ENCODE data around the gene HYLS1.

HYLS1 gene

DNA sequence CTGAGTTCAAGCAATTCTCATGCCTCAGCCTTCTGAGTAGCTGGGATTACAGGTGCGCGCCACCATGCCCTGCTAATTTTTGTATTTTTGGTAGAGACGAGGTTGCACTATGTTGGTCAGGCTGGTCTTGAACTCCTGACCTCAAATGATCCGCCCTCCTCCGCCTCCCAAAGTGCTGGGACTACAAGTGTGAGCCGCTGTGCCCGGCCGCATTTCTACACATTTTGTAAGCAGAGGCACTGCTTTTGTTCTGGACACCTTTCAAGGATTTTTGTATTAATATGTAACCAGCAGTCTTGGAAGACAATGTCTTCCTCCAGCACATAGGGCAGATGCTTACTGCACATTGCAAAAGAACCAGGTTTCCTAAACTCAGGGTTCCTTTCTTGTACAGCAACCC lies 47.0 kb downstream of the HYLS1 start:
- no peak for DNase-seq (ENCODE audit: low read depth)

DNA sequence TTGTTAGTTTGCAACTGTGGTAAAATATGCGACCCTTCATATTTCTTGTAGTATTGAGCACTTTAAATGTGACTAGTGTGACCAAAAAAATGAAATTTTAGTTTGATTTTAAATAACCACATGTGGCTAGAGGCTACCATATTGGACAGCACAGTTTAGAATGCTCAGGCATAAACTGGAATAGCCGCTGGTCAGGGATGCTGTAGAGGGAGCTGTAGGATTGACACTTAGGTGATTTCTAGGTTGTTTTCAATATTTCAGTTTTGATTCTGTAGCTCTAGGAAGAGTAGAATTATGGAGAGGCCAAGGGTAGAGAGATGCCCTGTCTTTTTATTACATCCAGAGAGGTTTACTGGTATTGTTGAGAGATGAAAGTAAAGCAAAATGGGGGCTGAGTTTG lies 47.6 kb downstream of the HYLS1 start:
- no peak for DNase-seq (ENCODE audit: low read depth)

DNA sequence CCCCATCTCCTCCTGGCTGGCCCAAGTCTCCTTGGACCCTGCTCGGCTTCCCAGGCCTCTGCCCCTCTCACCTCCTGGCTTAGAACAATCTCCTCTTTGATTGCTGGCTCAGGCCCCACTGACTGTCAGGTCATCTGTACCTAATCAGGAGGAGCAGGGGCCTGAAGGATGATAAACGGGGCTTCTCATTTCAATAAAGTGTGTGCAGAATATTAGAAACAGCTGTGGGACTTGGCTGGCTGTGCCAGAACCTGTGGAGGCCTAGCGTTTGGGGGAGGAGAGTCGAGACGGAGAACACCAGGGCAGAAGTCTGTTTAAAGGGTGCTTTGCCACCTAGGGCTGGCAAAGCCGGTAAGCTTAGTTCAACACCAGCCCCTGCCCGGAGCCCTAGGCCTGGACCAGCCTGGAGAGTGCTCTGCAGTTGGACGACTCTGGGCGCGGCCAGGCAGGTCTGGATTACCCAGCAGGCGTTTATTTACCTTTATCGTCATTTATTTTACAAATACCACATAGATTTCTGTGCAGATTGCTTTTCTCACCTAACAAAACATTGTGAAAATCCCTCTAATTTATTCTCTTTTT lies 48.2 kb downstream of the HYLS1 start:
- no peak for DNase-seq (ENCODE audit: low read depth)

DNA sequence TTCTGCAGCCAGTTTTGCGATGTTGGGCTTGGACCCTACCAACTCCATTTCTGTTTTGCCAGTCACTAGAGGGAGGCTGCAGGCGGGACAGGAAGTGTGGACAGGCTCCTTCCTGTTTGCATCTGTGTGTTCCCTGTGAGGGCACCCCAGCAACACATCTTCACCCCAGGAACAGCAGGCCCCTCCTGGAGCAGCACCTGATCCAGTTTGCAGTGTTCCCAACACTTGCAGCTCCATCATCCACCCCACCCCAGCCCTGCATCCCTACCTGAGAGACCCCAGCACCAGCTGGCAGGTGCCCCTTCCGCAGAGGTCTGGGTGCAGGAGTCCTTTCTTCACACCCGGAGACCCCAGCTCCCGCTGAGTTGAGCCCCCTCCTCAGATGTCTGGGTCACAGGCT lies 51.0 kb downstream of the HYLS1 start:
- no peak for DNase-seq (ENCODE audit: low read depth)

DNA sequence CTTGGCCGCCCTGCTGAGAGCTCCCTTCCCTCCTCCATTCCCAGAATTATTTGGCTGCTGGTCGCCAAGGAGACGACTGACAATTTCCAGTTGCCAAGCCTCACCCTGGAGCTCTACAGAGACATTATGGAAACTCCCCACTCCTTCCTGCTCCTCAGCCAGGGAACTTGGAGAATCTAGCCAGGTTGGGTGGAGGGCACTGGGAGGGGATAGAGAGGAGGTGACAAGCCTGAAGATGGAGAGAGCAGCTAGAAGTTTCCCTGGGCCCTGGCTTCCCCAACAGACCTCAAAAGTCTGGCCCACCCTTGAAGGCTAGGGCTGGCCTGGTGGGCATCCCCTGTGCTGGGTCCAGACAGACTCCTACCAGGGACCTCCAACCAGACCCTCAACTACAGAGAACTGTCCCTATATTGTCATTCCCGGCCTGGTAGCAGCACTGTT lies 51.6 kb downstream of the HYLS1 start:
- DNase-seq (ENCODE audit: low read depth): no peak

DNA sequence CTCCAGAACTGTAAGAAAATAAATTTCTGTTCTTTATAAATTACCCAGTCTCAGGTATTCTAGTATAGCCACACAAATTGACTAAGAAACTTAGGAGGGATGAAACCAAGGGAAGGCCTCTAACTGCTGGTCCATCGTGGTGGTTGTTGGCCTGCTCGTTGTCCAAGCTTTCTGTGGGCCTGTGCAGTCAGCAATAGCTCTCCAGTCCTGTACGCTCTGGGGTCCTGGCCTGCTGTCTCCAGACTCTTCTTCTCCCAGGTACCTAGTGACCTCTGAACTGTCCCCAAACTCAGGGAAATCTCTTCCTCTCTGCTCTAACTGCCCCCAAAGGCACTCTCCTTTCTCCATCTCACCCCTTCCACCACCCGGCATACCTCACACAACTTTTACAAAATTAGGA lies 52.7 kb downstream of the HYLS1 start:
- DNase-seq (ENCODE audit: low read depth): no peak

DNA sequence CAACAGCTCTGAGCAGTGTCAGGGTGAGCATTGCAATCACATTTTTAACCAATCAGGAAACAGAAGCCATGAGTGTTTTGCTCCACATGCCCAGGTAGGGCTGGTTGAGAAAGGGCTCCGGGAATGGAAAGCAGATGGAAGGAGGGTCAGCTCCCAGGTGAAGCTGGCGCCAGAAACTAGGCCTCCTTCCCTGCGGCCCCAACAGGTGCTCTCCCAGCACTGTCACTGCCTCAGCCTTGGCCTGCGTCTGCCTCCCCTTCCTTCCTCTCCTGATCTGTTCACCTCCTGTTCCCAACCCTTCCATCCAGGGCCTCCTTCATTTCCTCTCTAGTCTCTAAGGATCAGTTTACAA lies 53.8 kb downstream of the HYLS1 start:
- no peak for DNase-seq (ENCODE audit: low read depth)

DNA sequence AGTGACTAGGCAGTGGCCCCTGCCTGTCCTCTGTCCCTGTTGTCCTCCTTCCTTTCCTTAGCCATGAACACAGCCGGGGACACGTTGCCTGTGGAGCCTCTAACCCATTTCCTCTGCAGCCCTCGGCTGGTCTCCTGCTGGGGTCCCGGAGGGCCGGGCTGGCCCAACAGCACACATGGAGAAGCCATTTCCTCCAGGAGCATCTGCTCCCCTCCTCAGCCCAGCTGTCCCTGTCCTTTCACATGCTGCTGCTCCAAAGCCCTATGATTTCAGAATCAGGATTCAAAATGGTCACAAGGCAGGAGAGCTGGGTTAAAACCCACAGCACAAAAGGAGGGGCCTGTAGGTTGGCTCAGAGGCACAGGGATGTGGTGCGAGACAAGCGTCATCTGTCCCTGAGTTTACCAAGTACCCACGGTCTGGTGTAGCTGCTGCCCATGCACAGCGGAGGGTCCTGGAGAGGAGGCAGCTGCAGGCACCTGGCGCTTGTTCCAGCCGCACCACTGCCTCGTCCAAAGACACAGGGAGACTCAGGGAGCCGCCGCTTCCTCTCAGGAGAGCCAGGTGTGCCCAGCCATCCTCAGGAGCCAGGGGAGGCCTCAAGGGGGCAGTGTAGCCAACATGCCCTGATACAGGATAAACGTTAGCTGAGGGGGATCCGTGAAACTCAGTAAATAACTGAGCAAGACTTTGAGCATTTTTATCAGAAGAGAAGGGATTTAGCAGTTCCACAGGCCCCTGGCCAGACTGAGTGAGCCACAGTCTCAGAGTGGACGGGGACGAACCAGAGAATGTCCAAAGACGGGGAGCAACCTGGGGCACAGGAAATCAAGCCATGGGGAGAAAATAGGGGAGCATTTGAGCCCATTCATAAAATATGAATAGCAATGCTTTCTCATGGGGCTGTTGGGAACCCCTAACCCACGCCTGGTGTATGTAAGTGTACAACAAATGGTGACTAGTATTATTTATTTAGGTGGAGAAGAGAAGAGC lies 54.4 kb downstream of the HYLS1 start:
- DNase-seq (ENCODE audit: low read depth): peak; percentile 17

DNA sequence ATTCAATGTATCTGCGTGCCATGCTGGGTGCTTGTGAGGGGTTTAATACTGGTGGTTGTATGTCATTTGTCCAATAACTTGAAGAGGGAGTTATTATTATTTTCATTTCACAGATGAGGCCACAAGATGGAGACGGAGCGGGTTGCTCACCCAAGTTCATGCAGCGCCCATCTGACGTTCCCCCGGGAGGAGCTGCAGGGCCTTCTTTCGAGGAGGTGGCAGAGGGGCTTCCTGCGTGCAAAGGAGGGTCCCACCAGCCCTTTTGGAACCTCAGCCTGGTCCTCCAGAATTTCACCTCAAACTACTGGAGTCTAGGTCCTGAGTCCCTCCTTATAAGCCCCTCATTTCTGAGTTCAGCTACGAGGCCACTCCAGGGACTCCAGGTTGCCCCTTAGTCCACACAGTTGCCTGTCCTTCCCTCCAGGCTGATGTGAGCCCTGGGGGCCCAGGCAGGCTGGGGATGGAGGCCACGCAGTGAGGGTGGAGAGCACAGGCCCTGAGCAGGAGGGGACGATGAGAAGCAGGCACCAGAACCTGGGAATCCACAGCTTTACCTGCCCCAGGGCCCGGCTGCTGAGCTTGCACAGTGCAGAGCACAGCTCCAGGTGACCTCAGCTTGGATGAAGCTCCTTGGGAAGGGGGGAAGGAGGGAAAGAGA lies 55.4 kb downstream of the HYLS1 start:
- DNase-seq (ENCODE audit: low read depth): no peak

DNA sequence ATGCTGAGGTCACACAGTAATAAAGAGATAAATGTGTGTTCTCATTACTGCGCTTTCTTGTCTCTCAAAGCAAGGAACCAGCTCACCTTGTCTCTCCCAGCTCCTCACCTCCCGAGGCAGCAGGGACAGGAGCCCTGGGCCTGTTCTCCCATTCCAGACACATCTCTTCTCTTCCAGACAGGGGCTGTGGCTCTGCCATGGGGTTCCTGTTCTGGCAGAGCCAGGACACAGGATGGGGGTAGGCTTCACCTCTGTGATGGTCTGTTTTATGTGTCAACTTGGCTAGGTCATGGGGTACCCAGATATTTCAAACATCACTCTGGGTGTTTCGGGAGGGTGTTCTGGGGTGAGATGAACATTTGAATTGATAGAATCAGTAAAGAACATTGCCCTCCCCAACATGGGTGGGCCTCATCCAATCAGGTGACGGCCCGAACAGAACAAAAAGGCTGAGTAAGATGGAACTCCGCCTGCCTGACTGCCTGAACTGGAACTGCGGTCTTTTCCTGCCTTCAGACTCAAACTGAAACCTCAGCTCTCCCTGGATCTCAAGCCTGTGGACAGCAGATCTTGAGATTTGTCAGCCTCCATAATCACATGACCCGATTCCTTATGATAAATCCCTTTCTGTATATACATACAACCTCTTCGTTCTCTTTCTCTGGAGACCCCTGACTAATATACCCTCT lies 56.3 kb downstream of the HYLS1 start:
- no peak for DNase-seq (ENCODE audit: low read depth)

DNA sequence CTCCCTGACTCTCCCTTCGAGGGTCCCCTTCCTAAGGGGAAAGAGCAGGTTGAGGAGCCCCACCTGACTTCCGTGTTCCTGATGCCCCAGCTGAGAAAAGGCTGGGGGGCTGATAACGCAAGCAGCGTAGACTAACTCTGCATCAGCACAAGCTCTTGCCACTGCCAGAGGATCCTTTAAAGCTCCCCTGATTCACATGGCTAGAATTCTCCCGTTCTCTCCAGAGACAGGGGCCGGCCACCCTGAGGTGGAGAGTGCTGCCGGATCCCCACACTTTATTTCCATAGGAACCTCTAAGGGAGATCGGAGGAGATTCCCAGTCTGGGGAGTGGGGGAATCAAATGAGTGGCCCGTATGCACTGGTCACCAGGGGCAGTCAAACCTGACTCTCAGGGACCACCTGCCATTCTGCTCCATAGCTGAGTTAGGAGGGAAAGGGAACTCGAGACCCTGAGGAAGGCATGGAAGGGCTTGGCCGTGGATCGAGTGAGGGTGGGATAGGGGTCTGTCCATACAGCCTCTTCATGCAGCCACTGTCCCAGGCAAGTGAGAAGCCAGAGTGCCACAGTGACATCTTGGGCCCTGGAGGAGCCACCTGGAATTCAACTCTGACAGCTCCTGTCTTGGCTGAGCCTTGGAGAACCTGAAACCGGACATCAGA lies 57.0 kb downstream of the HYLS1 start:
- no peak for DNase-seq (ENCODE audit: low read depth)

DNA sequence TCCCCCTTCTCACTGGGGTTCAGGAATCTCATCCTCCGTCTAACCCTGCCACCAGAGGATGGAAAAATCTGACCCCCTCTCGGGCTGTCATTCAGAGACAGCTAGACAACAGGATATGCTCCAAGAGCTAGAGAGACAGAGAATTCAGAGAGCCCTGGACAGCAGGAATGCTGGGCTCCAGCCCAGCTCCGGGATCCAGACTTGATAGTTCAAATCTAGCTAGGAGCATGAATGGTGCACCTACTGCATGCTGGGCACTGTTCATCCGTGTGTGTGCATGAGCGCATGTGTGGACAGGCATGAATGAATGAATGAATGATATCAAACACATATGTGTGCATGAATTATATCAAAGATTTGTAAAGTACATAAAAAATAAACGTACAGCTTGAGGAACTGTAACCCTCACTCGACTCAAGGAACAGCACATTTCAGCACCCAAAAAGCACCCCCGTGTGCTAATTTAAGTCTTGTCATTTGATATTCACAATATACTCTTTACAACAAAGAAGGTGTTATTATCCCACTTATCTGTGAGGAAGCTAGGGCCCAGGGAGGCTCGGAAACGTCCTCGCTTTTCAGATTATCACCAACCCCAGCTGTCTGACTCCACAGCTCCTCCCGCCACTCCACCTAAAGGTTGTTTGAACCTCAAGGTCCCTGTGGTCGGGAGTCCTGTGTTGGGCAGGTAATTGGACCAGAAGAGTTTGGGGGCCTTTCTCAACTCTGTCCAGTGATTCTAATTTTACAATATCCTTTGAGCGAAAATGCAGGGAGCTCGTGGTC lies 57.7 kb downstream of the HYLS1 start:
- DNase-seq (ENCODE audit: low read depth): no peak

DNA sequence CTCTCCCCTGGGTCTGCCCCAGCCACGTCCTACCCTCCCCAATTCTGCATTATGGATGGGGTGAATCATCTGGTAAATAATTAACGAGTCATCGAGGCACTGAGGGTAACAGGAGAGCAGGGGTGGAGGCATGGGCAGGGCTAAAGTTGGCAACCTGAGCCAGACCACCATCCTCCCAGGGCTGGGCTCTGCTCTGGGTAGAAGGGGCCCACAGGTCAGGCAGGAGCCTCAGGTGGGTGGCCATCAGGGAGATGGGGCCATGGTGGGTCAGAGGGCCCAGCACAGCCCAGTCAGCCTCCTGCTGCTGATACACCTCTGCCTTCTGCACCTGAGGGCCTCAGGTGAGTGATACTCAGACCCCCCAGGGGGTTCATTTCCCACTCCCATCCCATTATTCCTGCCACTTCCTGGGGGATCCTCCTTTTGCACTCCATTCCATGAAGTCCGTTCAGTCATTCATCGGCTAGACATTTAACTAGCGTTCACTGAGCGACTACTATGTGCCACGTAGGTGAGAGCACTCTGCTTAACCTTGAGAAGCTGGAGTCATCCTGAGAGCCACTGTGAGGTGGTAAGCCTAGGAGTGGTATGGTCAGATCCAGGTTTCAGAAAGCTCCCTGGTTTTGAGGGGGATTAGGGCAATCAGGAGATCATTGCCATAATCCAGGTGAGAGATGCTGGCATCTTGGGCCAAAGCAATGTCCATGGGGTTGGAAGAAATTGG lies 58.5 kb downstream of the HYLS1 start, which contains the start of gene VSIG10L2:
Gene VSIG10L2 (plus strand): TSS at position 248 of the 724 bp plus-strand sequence. CDS start 12 bp downstream, at position 260.
- no peak for DNase-seq (ENCODE audit: low read depth)

DNA sequence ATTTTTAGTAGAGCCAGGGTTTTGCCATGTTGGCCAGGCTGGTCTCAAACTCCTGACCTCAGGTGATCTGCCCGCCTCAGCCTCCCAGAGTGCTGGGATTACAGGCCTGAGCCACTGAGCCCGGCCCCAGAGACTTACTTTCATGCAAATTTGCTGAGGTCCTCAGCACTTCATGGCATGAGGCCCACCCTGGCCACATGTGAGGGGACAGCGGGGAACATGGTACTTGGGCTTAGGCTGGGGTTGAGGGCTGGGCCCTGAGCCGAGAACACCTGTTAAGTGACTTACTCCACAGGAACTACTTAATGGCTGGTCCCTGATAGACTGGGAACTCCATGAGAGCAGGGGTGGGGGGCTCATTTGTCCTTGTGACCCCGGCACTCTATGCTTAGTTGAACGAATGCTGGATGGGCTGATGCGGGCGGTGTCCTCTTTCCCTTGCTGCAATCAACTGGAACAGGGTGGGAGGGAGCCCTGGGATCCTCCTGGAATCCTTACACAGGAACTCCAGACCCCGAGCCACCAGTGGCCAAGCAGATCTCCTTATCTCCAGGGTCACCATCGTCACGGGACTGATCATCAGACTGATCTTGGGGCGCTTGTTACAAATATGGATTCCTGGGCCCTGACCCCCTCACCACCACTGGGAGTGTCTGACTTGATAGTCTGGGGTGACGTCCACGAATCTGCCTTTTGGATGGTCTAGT lies 59.4 kb downstream of the HYLS1 start:
- DNase-seq (ENCODE audit: low read depth): no peak

DNA sequence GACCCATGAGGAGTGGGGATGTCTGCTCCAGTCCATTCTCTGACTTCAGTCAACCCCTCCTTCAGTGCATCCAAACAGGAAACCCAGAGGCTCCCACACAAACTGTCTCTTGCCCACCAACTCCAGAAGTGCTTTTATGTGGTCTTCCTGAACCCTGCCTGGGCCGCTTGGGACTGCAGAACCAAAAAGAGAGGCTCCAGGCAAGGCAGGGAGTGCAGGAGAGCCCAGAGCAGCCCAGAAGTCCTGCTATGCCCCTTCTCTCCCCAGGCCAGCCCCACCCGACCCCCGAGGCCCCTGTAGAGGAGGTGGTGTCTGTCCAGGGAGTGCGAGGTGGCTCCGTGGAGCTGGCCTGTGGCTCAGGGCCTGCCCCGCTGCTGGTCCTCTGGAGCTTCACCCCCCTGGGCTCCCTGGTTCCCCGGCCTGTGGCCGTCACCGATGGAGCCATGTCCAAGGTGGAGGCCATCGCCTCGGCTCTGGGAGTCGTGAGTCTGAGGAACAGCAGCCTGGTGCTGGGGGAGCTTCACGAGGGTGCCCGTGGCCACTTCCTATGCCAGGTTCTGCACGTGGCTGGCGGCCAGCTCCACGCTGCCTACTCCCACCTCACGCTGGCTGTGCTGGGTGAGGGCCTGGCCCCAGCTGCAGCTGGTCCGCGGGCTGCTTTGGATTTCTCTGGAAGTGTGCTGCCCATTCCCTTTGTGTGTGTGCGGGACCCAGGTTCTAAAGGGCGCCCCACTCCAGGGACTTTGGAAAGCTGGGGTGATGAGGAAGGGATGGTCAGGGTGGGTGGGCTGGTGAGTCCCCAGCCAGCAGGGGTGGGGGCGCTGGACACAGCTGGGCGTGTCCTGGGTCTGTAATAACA lies 60.2 kb downstream of the HYLS1 start:
- no peak for DNase-seq (ENCODE audit: low read depth)

DNA sequence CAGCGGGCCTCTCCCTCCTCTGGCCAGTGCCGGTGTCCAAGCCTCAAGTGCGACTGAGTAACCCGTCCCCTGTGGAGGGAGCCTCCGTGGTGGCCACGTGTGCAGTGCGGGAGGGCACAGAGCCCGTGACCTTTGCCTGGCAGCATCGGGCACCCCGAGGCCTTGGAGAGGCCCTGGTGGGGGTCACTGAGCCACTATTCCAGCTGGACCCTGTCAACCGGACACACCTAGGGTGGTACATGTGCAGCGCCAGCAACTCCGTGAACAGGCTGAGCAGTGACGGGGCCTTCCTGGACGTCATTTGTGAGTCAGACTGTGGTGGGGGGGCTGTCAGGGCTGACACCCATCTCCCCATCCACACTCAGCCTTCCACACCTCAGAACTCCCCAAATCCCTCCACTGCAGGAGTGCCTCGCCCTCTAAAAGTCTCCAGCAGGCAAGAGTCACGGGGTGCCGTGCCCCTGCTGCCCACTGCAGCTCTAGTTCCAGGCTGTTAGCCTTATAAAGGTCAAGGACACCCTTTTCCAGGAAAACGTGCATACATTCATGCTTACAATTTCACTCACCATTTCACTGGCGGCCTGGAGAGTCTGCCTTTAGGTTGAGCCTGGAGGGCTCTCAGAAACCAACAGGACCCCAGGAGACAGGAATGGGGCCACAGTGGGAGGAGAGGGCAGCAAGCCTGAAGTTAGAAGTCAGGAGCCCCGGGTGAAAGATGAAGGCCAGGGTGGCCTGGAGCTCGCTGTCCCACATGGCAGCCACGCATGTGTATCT lies 61.0 kb downstream of the HYLS1 start:
- no peak for DNase-seq (ENCODE audit: low read depth)

DNA sequence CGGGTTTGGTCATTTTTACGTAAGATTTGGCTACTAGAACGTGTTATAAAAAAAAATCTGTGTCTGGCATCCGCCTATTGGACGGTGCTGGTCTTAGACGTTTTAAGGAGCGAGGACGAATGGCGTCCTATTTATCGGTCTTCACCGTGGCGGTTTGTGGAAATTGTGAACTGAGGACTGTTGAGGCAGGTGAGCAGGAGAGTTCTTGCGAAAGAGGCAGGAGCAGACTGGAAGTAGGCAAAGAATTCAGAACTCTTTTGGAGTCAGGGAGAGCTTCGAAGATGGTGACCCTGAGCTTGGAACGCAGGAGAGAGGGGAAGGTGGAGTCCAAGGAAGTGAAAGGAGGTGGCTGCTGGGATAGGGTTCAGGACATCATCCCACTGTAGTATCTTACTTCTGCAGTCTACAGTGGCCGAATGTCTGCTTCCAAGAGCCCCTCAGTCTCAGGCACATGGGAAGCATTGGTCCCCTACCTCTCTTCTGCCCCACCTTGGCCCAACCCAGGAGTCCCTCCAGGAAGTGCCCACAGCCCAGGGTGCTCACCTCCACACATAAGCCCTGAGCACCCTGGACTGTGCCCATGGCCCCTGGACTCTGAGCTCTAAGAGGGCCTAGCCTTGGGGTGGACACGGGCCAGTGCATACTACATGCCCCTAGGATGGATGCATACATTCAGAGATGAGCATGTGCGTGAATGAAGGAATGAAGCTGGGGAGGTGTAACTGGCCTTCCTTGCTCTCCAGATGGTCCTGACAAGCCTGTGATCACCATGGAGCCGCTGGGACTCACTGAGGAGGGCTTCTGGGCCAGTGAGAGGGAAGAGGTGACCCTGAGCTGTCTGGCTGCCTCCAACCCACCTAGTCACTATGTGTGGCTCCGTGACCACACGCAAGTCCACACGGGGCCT lies 62.1 kb downstream of the HYLS1 start:
- DNase-seq (ENCODE audit: low read depth): no peak
